Caco-2 (cell line): ENCODE data around the gene OTOGL. TPM values are rescaled to one million over a fixed set of nuclear protein-coding genes. Genes with fewer than 3 reads are reported as not detected.
"Not testable (repeated sequence)": the region's sequence is repeated elsewhere in the genome, so short reads cannot be mapped to it uniquely, and the experiment has no call there.

Source experiments
- BruUV-seq: library from RNA; stranded (reverse); fragments of 400-500 nt; replicated peaks from 2 replicates; lab custom pipeline; 2021; lab: Mats Ljungman, UMichigan
- CTCF ChIA-PET: fragments of 300-600 bp; sonication (Branson Sonifier 250); formaldehyde crosslinking; loops from one replicate; lab custom pipeline; 2022; ENCODE audit warnings: antibody characterized with exemption; lab: Charles Lee
- POLR2A ChIA-PET: fragments of 300-600 bp; sonication (Branson Sonifier 250); formaldehyde crosslinking; loops from one replicate; lab custom pipeline; 2022; ENCODE audit warnings: antibody characterized with exemption; lab: Charles Lee
- DNase-seq, 2 experiments: peaks; one replicate each; pipeline versions ENCODE4 v3.0.0 to v3.0.0-alpha.2; 2020 to 2022
- H3K27me3 ChIP-seq: replicated peaks from 2 replicates; pipeline ENCODE4 v1.6.0; 2011; ENCODE audit warnings: low read length; ENCODE audit not compliant: control insufficient read depth, insufficient read depth
- H3K36me3 ChIP-seq: 2 replicates; pipeline ENCODE4 v1.5.1; 2011; ENCODE audit warnings: low read length; ENCODE audit not compliant: control insufficient read depth, insufficient read depth
- H3K4me1 ChIP-seq: fragments of 250-450 bp; sonication (Bioruptor Pico); 2 replicates; pipeline ENCODE4 v1.5.1; 2020; ENCODE audit warnings: mild to moderate bottlenecking
- H3K4me3 ChIP-seq: 2 replicates; pipeline ENCODE4 v1.5.1; 2011; ENCODE audit warnings: low read depth, mild to moderate bottlenecking, control low read depth, low read length
- H3K9me3 ChIP-seq: fragments of 250-450 bp; sonication (Bioruptor Pico); 2 replicates; pipeline ENCODE4 v1.5.1; 2020; ENCODE audit warnings: mild to moderate bottlenecking, moderate library complexity
- H3K27ac Mint-ChIP-seq: one replicate; pipeline ENCODE4 v1.8.0; 2022; ENCODE audit warnings: mixed read lengths; ENCODE audit not compliant: unreplicated experiment
- H3K27me3 Mint-ChIP-seq: one replicate; pipeline ENCODE4 v1.8.0; 2022; ENCODE audit warnings: mixed read lengths; ENCODE audit not compliant: insufficient read depth, unreplicated experiment
- H3K36me3 Mint-ChIP-seq: one replicate; pipeline ENCODE4 v1.8.0; 2022; ENCODE audit warnings: mild to moderate bottlenecking, mixed read lengths; ENCODE audit not compliant: insufficient read depth, unreplicated experiment
- H3K4me1 Mint-ChIP-seq: one replicate; pipeline ENCODE4 v1.8.0; 2022; ENCODE audit warnings: low read depth, mixed read lengths; ENCODE audit not compliant: unreplicated experiment
- H3K4me3 Mint-ChIP-seq: one replicate; pipeline ENCODE4 v1.8.0; 2022; ENCODE audit warnings: mild to moderate bottlenecking, moderate library complexity, mixed read lengths; ENCODE audit not compliant: unreplicated experiment
- H3K9me3 Mint-ChIP-seq: one replicate; pipeline ENCODE4 v1.8.0; 2022; ENCODE audit warnings: mixed read lengths; ENCODE audit not compliant: unreplicated experiment
- intact Hi-C: fragments of 100-400 bp; cut with micrococcal nuclease; formaldehyde crosslinking; loops from one replicate; pipeline ENCODE4 v1.10.0; 2022; ENCODE audit not compliant: unreplicated experiment
- total RNA-seq: library from RNA; stranded (reverse); gene quantifications from 2 replicates; pipeline ENCODE4 v1.2.3, GENCODE V29; 2022
- TF ChIP-seq, protein P1 (sequence below), 2 experiments: fragments of 200-600 bp in 1 of 2; IDR thresholded peaks; 1 replicate in 1 of 2; 2 replicates in 1 of 2; pipeline versions ENCODE4 v1.5.1 to v1.8.0; 2011 to 2022; ENCODE audit warnings: antibody characterized with exemption in 1 of 2, control low read depth in 1 of 2, inconsistent platforms in 1 of 2, low read depth in 1 of 2, low read length in 1 of 2, mild to moderate bottlenecking in 1 of 2, moderate library complexity in 1 of 2; ENCODE audit not compliant: insufficient read depth in 1 of 2, severe bottlenecking in 1 of 2, unreplicated experiment in 1 of 2

Gene OTOGL
- total RNA-seq, 1 experiment from 2014 or later: 0.39 TPM

DNA sequence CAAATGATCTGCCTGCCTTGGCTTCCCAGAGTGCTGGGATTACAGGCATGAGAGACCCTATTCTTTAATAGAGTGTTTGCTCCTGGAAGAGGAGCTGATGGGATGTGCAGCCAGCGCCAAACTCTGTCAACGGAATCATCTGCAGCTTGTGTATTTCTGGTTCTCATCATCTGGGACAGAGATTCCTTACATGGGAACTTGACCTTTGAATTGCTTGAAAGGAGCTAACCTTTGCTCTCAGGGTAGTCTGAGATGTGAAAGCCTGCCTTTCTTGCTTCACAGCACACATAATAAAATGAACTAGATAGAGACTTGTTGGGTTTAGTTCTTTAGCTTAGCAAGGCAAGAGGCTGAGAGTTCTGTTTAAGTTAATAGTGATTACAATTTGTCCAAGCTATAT lies 120.0 kb downstream of the OTOGL start:
- CTCF ChIA-PET: interaction anchor here (0.9 to 2.3 kb wide), 2 partner anchors 24 to 51 kb away, joined by 8 to 19 read pairs; no protein-coding TSS in a partner anchor
- H3K4me1 Mint-ChIP-seq: peaks cover 16% of the 10 kb centered on the region
- Histone ChIP-seq H3K27me3 (no peaks in the 10 kb centered on the region), H3K9me3 (no peaks in the 10 kb centered on the region), H3K36me3 (no peaks in the 10 kb centered on the region), H3K4me1 (peaks cover 32% of the 10 kb centered on the region), H3K4me3 (no peak overlapping the region)
- BruUV-seq: no TSS peak
- H3K9me3 Mint-ChIP-seq: no peaks in the 10 kb centered on the region
- no peak overlapping the region for H3K27ac Mint-ChIP-seq
- TF ChIP-seq, protein P1, sequence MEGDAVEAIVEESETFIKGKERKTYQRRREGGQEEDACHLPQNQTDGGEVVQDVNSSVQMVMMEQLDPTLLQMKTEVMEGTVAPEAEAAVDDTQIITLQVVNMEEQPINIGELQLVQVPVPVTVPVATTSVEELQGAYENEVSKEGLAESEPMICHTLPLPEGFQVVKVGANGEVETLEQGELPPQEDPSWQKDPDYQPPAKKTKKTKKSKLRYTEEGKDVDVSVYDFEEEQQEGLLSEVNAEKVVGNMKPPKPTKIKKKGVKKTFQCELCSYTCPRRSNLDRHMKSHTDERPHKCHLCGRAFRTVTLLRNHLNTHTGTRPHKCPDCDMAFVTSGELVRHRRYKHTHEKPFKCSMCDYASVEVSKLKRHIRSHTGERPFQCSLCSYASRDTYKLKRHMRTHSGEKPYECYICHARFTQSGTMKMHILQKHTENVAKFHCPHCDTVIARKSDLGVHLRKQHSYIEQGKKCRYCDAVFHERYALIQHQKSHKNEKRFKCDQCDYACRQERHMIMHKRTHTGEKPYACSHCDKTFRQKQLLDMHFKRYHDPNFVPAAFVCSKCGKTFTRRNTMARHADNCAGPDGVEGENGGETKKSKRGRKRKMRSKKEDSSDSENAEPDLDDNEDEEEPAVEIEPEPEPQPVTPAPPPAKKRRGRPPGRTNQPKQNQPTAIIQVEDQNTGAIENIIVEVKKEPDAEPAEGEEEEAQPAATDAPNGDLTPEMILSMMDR (IDR thresholded peaks at IDR 0.05; ENCODE audit: insufficient read depth in 1 of 2, low read depth in 1 of 2, low read length in 1 of 2, severe bottlenecking in 1 of 2, unreplicated experiment in 1 of 2): no peak
- H3K36me3 Mint-ChIP-seq: no peaks in the 10 kb centered on the region
- intact Hi-C loops: loop anchor here (1.0 kb wide), 3 partner anchors 16 to 24 kb away; no protein-coding TSS in a partner anchor
- H3K4me3 Mint-ChIP-seq: peak overlapping the region; percentile 53
- peak; percentile 40 to 63 for DNase-seq
- POLR2A ChIA-PET: interaction anchor here (0.6 kb wide), 1 partner anchor 19 kb away, joined by 4 read pairs; no protein-coding TSS in a partner anchor
- no peaks in the 10 kb centered on the region for H3K27me3 Mint-ChIP-seq

DNA sequence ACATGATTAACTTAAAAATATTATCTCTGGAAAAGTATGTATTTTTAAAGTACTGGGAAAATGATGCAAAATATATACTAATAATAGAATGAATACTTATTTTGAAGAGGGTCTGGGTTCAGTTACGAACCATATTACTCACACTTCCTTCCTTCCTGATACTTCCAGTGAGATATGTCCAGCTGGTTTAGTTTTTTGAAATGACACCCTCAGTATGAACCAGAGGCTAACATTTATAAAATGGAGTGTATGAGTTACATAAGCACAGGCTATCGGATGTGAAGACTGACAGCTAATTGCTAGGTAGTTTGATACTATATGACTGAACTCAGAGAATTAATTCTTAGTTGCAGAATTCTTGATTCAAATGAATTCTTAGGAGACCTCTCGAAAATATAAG lies 122.9 kb downstream of the OTOGL start:
- peaks cover 7% of the 10 kb centered on the region for H3K4me1 Mint-ChIP-seq

DNA sequence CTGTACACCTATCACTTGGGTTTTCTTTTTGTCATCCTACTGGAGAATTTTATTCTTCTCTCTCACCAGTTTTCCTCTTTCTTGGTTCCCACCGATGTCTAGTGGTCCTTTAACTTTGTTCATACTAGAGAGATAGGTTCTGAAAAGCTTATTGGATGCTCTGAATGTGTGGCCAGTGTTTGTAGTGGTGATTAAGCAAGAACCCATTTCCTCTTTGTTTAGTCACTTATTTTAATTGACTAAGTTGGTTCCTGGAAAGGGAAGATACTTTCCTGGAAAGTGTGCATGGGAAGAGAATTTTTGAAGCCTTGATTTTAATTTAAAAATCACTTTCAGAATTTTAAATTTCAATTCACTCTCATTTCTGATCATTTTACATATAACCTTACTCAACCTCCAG lies 127.2 kb downstream of the OTOGL start:
- DNase-seq: no peak
- Histone ChIP-seq H3K9me3 (no peaks in the 10 kb centered on the region), H3K4me1 (no peaks in the 10 kb centered on the region), H3K27me3 (no peaks in the 10 kb centered on the region), H3K36me3 (no peaks in the 10 kb centered on the region), H3K4me3 (no peak overlapping the region)
- ChIA-PET POLR2A (no interaction called here), CTCF (no interaction called here)
- H3K4me3 Mint-ChIP-seq: no peak overlapping the region
- no TSS peak for BruUV-seq
- H3K4me1 Mint-ChIP-seq: no peaks in the 10 kb centered on the region
- intact Hi-C loops: no loop called here
- H3K9me3 Mint-ChIP-seq: no peaks in the 10 kb centered on the region
- H3K27me3 Mint-ChIP-seq: no peaks in the 10 kb centered on the region
- no peak overlapping the region for H3K27ac Mint-ChIP-seq
- TF ChIP-seq, protein P1 (IDR thresholded peaks at IDR 0.05; ENCODE audit: insufficient read depth in 1 of 2, low read depth in 1 of 2, low read length in 1 of 2, severe bottlenecking in 1 of 2, unreplicated experiment in 1 of 2): no peak
- no peaks in the 10 kb centered on the region for H3K36me3 Mint-ChIP-seq

More for the DNA sequence above, 122.9 kb downstream of the OTOGL start:
- Histone ChIP-seq H3K4me1 (peaks cover 27% of the 10 kb centered on the region), H3K27me3 (no peaks in the 10 kb centered on the region), H3K36me3 (no peaks in the 10 kb centered on the region), H3K4me3 (no peak overlapping the region), H3K9me3 (no peaks in the 10 kb centered on the region)
- BruUV-seq: no TSS peak
- DNase-seq: no peak
- ChIA-PET CTCF (no interaction called here), POLR2A (no interaction called here)
- intact Hi-C loops: no loop called here
- no peaks in the 10 kb centered on the region for H3K36me3 Mint-ChIP-seq
- no peaks in the 10 kb centered on the region for H3K9me3 Mint-ChIP-seq
- no peaks in the 10 kb centered on the region for H3K27me3 Mint-ChIP-seq
- no peak overlapping the region for H3K4me3 Mint-ChIP-seq
- no peak overlapping the region for H3K27ac Mint-ChIP-seq
- TF ChIP-seq, protein P1 (IDR thresholded peaks at IDR 0.05; ENCODE audit: insufficient read depth in 1 of 2, low read depth in 1 of 2, low read length in 1 of 2, severe bottlenecking in 1 of 2, unreplicated experiment in 1 of 2): no peak

DNA sequence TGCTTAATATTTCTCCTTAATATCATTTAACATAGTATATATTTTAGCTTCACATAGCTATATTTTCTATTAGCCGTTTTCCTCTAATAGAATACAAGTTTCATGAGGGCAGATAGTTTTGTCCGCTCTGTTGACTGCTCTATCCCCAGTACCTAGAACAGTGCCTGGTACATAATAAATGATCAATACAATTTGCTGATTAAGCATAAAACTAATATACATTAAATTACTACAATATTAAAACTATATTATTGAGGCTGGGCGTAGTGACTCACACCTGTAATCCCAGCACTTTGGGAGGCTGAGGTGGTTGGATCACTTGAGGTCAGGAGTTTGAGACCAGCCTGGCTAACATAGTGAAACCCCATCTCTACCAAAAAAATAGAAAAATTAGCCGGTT lies 128.6 kb downstream of the OTOGL start:
- intact Hi-C loops, H3K36me3 ChIP-seq, H3K27me3 Mint-ChIP-seq, H3K9me3 Mint-ChIP-seq, H3K9me3 ChIP-seq, H3K4me3 ChIP-seq, H3K4me1 Mint-ChIP-seq, H3K4me3 Mint-ChIP-seq, DNase-seq, H3K4me1 ChIP-seq, CTCF ChIA-PET, H3K27ac Mint-ChIP-seq, H3K27me3 ChIP-seq, H3K36me3 Mint-ChIP-seq, POLR2A ChIA-PET, BruUV-seq: not testable (repeated sequence)
